H1 (cell line): ENCODE measurements around the gene TP53I11. TPM values are rescaled to one million over a fixed set of nuclear protein-coding genes. Genes with fewer than 3 reads are reported as not detected.

ENCODE experiments used
- CTCF ChIA-PET: fragments of 300-600 bp; sonication (Branson Sonifier 250); formaldehyde crosslinking; loops from one replicate; lab custom pipeline; 2021; ENCODE audit not compliant: partially characterized antibody; lab: Charles Lee
- POLR2A ChIA-PET: fragments of 300-600 bp; sonication (Branson Sonifier 250); formaldehyde crosslinking; loops from one replicate; lab custom pipeline; 2021; ENCODE audit warnings: inconsistent platforms; ENCODE audit not compliant: partially characterized antibody; lab: Charles Lee
- DNase-seq, 2 experiments: peaks; one replicate each; pipeline versions ENCODE4 v3.0.0 to v3.0.0-alpha.2; 2010 to 2022; ENCODE audit warnings: low spot score in 2 of 2, low read depth in 1 of 2, mixed read lengths in 1 of 2
- FAIRE-seq: peaks from 2 replicates; lab custom pipeline; 2011; peaks lifted over from hg19 to GRCh38; lab: Jason Lieb, UNC
- H2AFZ ChIP-seq: 2 replicates; pipeline ENCODE4 v1.8.1; 2012; ENCODE audit warnings: low read length, inconsistent platforms
- H2AK5ac ChIP-seq: 2 replicates; pipeline ENCODE4 v1.6.1; 2013; ENCODE audit warnings: low read depth, low read length
- H2BK120ac ChIP-seq: replicated peaks from 2 replicates; pipeline ENCODE3; 2013; ENCODE audit warnings: low read depth, low read length, inconsistent platforms
- H2BK12ac ChIP-seq: 2 replicates; pipeline ENCODE4 v1.6.1; 2013; ENCODE audit warnings: low read depth, low read length
- H2BK15ac ChIP-seq: 2 replicates; pipeline ENCODE4 v1.6.1; 2013; ENCODE audit warnings: low read length
- H2BK20ac ChIP-seq: 2 replicates; pipeline ENCODE4 v1.6.1; 2013; ENCODE audit warnings: low read length
- H2BK5ac ChIP-seq: 2 replicates; pipeline ENCODE4 v1.6.1; 2013; ENCODE audit warnings: low read depth, low read length
- H3K14ac ChIP-seq: 2 replicates; pipeline ENCODE4 v1.6.1; 2013; ENCODE audit warnings: inconsistent platforms; ENCODE audit not compliant: insufficient read length
- H3K18ac ChIP-seq: 2 replicates; pipeline ENCODE4 v1.6.1; 2013; ENCODE audit warnings: low read length; ENCODE audit errors: extremely low read depth
- H3K23ac ChIP-seq: 2 replicates; pipeline ENCODE4 v1.6.1; 2013; ENCODE audit warnings: inconsistent platforms; ENCODE audit not compliant: insufficient read length
- H3K23me2 ChIP-seq: 2 replicates; pipeline ENCODE4 v1.6.1; 2013; ENCODE audit warnings: low read depth, low read length
- H3K27ac ChIP-seq: 2 replicates; pipeline ENCODE4 v1.6.1; 2011; ENCODE audit warnings: low read depth, low read length, inconsistent platforms
- H3K27me3 ChIP-seq, 4 experiments: replicated peaks in 1 of 4; 1 replicate in 1 of 4; 2 replicates in 3 of 4; pipeline versions ENCODE4 v1.6.1 to v1.8.1; 2011 to 2013; ENCODE audit warnings: low read length in 3 of 4, mild to moderate bottlenecking in 3 of 4, inconsistent platforms in 2 of 4, mixed read lengths in 2 of 4, moderate library complexity in 1 of 4; ENCODE audit not compliant: control insufficient read depth in 3 of 4, insufficient read depth in 3 of 4; ENCODE audit errors: extremely low read depth in 1 of 4
- H3K36me3 ChIP-seq, 4 experiments: 2 replicates each; pipeline versions ENCODE4 v1.6.1 to v1.8.1; 2011 to 2013; ENCODE audit warnings: mild to moderate bottlenecking in 4 of 4, low read length in 3 of 4, moderate library complexity in 2 of 4, control low read depth in 1 of 4, inconsistent platforms in 1 of 4; ENCODE audit not compliant: insufficient read depth in 4 of 4, control insufficient read depth in 2 of 4
- H3K4ac ChIP-seq: replicated peaks from 2 replicates; pipeline ENCODE3; 2013; ENCODE audit warnings: low read length, low read depth, mixed read lengths, inconsistent platforms; ENCODE audit not compliant: insufficient read length
- H3K4me1 ChIP-seq, 4 experiments: replicated peaks in 1 of 4; 1 replicate in 1 of 4; 2 replicates in 3 of 4; pipeline versions ENCODE4 v1.6.1 to v1.8.1; 2011 to 2013; ENCODE audit warnings: low read length in 3 of 4, inconsistent platforms in 2 of 4, mixed read lengths in 1 of 4; ENCODE audit not compliant: insufficient read depth in 4 of 4, control insufficient read depth in 3 of 4
- H3K4me2 ChIP-seq, 2 experiments: 2 replicates each; pipeline versions ENCODE4 v1.6.1 to v1.8.1; 2011 to 2013; ENCODE audit warnings: low read depth in 2 of 2, low read length in 2 of 2, control low read depth in 1 of 2, inconsistent platforms in 1 of 2, mild to moderate bottlenecking in 1 of 2; ENCODE audit not compliant: insufficient read depth in 1 of 2
- H3K4me3 ChIP-seq, 4 experiments: fragments of 200-600, 300-600 bp in 1 of 4; sonication (generic), shearing (Covaris generic), sonication (Bioruptor Twin) in 1 of 4; 2 replicates each; pipeline versions ENCODE4 v1.5.1 to v1.8.1; 2011 to 2016; ENCODE audit warnings: low read length in 4 of 4, low read depth in 3 of 4, control low read depth in 2 of 4, inconsistent platforms in 2 of 4, mild to moderate bottlenecking in 2 of 4, mixed read lengths in 1 of 4, moderate library complexity in 1 of 4; ENCODE audit not compliant: insufficient read depth in 2 of 4; ENCODE audit errors: extremely low read depth in 1 of 4
- H3K56ac ChIP-seq: replicated peaks from 2 replicates; pipeline ENCODE3; 2013; ENCODE audit warnings: low read depth, mild to moderate bottlenecking, mixed read lengths, low read length, inconsistent platforms; ENCODE audit not compliant: insufficient read length
- H3K79me1 ChIP-seq: 2 replicates; pipeline ENCODE4 v1.6.1; 2013; ENCODE audit warnings: low read depth, low read length, control low read depth
- H3K79me2 ChIP-seq, 2 experiments: 2 replicates each; pipeline versions ENCODE4 v1.6.1 to v1.8.1; 2012 to 2013; ENCODE audit warnings: low read length in 2 of 2, mild to moderate bottlenecking in 2 of 2, inconsistent platforms in 1 of 2; ENCODE audit not compliant: insufficient read depth in 2 of 2, control insufficient read depth in 1 of 2
- H3K9ac ChIP-seq, 4 experiments: replicated peaks in 1 of 4; 1 replicate in 1 of 4; 2 replicates in 3 of 4; pipeline versions ENCODE4 v1.6.1 to v1.8.1; 2011 to 2013; ENCODE audit warnings: low read depth in 3 of 4, low read length in 3 of 4, control low read depth in 2 of 4, mild to moderate bottlenecking in 2 of 4, moderate library complexity in 2 of 4, inconsistent platforms in 1 of 4; ENCODE audit errors: extremely low read depth in 1 of 4
- H3K9me3 ChIP-seq, 2 experiments: 2 replicates each; pipeline versions ENCODE4 v1.6.1 to v1.8.1; 2012 to 2013; ENCODE audit warnings: mild to moderate bottlenecking in 2 of 2, moderate library complexity in 2 of 2, control low read depth in 1 of 2, inconsistent platforms in 1 of 2, low read depth in 1 of 2, low read length in 1 of 2, mixed read lengths in 1 of 2; ENCODE audit not compliant: insufficient read depth in 2 of 2
- H4K20me1 ChIP-seq, 2 experiments: replicated peaks in 1 of 2; 2 replicates each; pipeline versions ENCODE3 to v1.8.1; 2011 to 2013; ENCODE audit warnings: inconsistent platforms in 2 of 2, low read length in 2 of 2, mild to moderate bottlenecking in 1 of 2; ENCODE audit not compliant: insufficient read depth in 2 of 2, control insufficient read depth in 1 of 2
- H4K5ac ChIP-seq: 2 replicates; pipeline ENCODE4 v1.6.1; 2013; ENCODE audit warnings: low read length, low read depth, mixed read lengths, inconsistent platforms; ENCODE audit not compliant: insufficient read length
- H4K8ac ChIP-seq: 2 replicates; pipeline ENCODE4 v1.8.0; 2013; ENCODE audit warnings: mild to moderate bottlenecking, moderate library complexity, low read length, inconsistent platforms; ENCODE audit not compliant: insufficient read depth; ENCODE audit errors: extremely low read depth
- H4K91ac ChIP-seq: replicated peaks from 2 replicates; pipeline ENCODE3; 2013; ENCODE audit warnings: low read length, mixed read lengths, inconsistent platforms; ENCODE audit not compliant: insufficient read length
- ATF3 ChIP-seq: IDR thresholded peaks from 2 replicates; pipeline ENCODE4 v1.6.1; 2011; ENCODE audit warnings: low read depth, mild to moderate bottlenecking, low read length; ENCODE audit not compliant: insufficient read depth
- CBX8 ChIP-seq: fragments of 300-800, 300-1000 bp; sonication (generic); IDR thresholded peaks from 2 replicates; pipeline ENCODE4 v1.7.1; 2016; ENCODE audit warnings: low read depth, low read length, borderline replicate concordance
- CTCF ChIP-seq, 3 experiments: IDR thresholded peaks; 1 replicate in 2 of 3; 2 replicates in 1 of 3; pipeline versions ENCODE4 v1.5.1 to v1.6.1; 2011; ENCODE audit warnings: low read length in 3 of 3, mild to moderate bottlenecking in 3 of 3, inconsistent platforms in 2 of 3, low read depth in 1 of 3, moderate library complexity in 1 of 3; ENCODE audit not compliant: insufficient read depth in 1 of 3; ENCODE audit errors: control extremely low read depth in 1 of 3
- GTF2F1 ChIP-seq: IDR thresholded peaks from 2 replicates; pipeline ENCODE4 v1.6.1; 2012; ENCODE audit warnings: low read depth, low read length, improper control_type of control experiment, borderline replicate concordance
- JUN ChIP-seq: IDR thresholded peaks from 2 replicates; pipeline ENCODE4 v1.6.1; 2011; ENCODE audit warnings: low read depth, mild to moderate bottlenecking, improper control_type of control experiment, low read length
- NANOG ChIP-seq: IDR thresholded peaks from 2 replicates; pipeline ENCODE4 v1.6.1; 2011; ENCODE audit warnings: low read length, low read depth, mild to moderate bottlenecking, inconsistent platforms; ENCODE audit not compliant: insufficient read depth, poor library complexity, severe bottlenecking
- RBBP5 ChIP-seq: IDR thresholded peaks from 2 replicates; pipeline ENCODE4 v1.7.1; 2012; ENCODE audit warnings: low read depth, mild to moderate bottlenecking, inconsistent platforms, low read length, moderate library complexity, borderline replicate concordance
- SAP30 ChIP-seq: fragments of 300-600 bp; sonication (generic); IDR thresholded peaks from 2 replicates; pipeline ENCODE4 v1.7.1; 2012; ENCODE audit warnings: low read length, moderate library complexity, mild to moderate bottlenecking, inconsistent platforms; ENCODE audit not compliant: insufficient read depth, insufficient replicate concordance
- SIRT6 ChIP-seq: IDR thresholded peaks from one replicate; pipeline ENCODE4 v1.7.1; 2012; ENCODE audit warnings: low read length, inconsistent platforms
- SUZ12 ChIP-seq: fragments of 200-600 bp; sonication (generic); IDR thresholded peaks from 2 replicates; pipeline ENCODE4 v1.6.1; 2012; ENCODE audit warnings: mild to moderate bottlenecking, inconsistent platforms, low read length, moderate library complexity, mixed read lengths
- WGBS, 2 experiments: shearing (Covaris generic) in 1 of 2; methylation state at CpG; one replicate each; pipeline versions ENCODE4 v1.1.6 to v1.1.7; 2013 to 2015; ENCODE audit warnings: low lambda C conversion rate in 2 of 2, mixed read lengths in 2 of 2, inconsistent platforms in 1 of 2, low coverage in 1 of 2, missing lambda C conversion rate in 1 of 2; ENCODE audit not compliant: insufficient replicate concordance in 2 of 2, insufficient coverage in 1 of 2, insufficient read length in 1 of 2; ENCODE audit errors: extremely low coverage in 1 of 2, missing lambda C conversion rate in 1 of 2; 5-methylcytosine and 5-hydroxymethylcytosine counted together
- polyA plus RNA-seq, 7 experiments: library from polyadenylated mRNA; depleted of rRNA in 3 of 7; stranded (reverse) in 5 of 7; unstranded in 2 of 7; fragments of >200 nt in 5 of 7; fragments of 200-250 nt in 2 of 7; gene quantifications; 1 replicate in 5 of 7; 2 replicates in 1 of 7; 4 replicates in 1 of 7; pipeline versions ENCODE4 v1.2.1 to v1.2.3, GENCODE V29; 2011 to 2013; ENCODE audit warnings: missing spikeins in 2 of 7, mixed read lengths in 2 of 7
- total RNA-seq: library from RNA; stranded (reverse); fragmentation: NEBNext Ultra II Directional; extraction: Animal tissue kit (Norgen Biotek cat#: 25700); gene quantifications from 2 replicates; pipeline ENCODE4 v1.2.1, GENCODE V29; 2021

Gene TP53I11
- total and polyA plus RNA-seq, 2 of the 8 experiments (the other 6 are each of a cell fraction or from before 2014, with no cell fraction given), result 34.0 to 46.3 TPM

GRCh38 chr11:44917741-44918140 is 32.9 kb downstream of the TP53I11 start:
- 92% methylated on average over 4 of the region's 4 CpGs; no CpG with 5 or more reads in 1 of the 2 experiments for WGBS, 2 experiments
- no peak overlapping the region for H4K5ac ChIP-seq
- H3K14ac ChIP-seq, result no peak overlapping the region
- DNase-seq (no peak), FAIRE-seq (no peak)
- no peak overlapping the region for H3K4me3 ChIP-seq
- H2BK20ac ChIP-seq, result no peak overlapping the region
- no peaks in the 10 kb centered on the region; a peak in 1 of 7 replicates for H3K27me3 ChIP-seq
- H3K4ac ChIP-seq, result no peak overlapping the region
- H3K79me2 ChIP-seq, result 0 out of 4 replicates have a peak, but pooled peaks cover 0 to under 1% of the 10 kb centered on the region in 2 experiments
- H2BK15ac ChIP-seq, result no peak overlapping the region
- H2BK12ac ChIP-seq, result no peak overlapping the region
- no peaks in the 10 kb centered on the region for H3K36me3 ChIP-seq
- H2AFZ ChIP-seq, result no peak overlapping the region
- no peaks in the 10 kb centered on the region for H4K20me1 ChIP-seq
- H3K9ac ChIP-seq, result no peak overlapping the region
- H3K9me3 ChIP-seq, result no peaks in the 10 kb centered on the region
- H4K91ac ChIP-seq, result no peak overlapping the region
- no peak overlapping the region for H3K27ac ChIP-seq
- no peaks in the 10 kb centered on the region for H3K79me1 ChIP-seq
- ChIA-PET POLR2A (interaction anchor here (2.9 kb wide), 1 partner anchor 14 kb away, joined by 6 read pairs; no protein-coding TSS in a partner anchor), CTCF (interaction anchor here (5.7 kb wide), 1 partner anchor 186 kb away, joined by 26 read pairs; no protein-coding TSS in a partner anchor)
- no peak overlapping the region for H4K8ac ChIP-seq
- H2BK120ac ChIP-seq, result no peak overlapping the region
- no peak overlapping the region for H2AK5ac ChIP-seq
- H3K23me2 ChIP-seq, result no peaks in the 10 kb centered on the region
- H3K56ac ChIP-seq, result no peak overlapping the region
- H3K4me1 ChIP-seq, result peaks cover 0 to 10% (median 0%) of the 10 kb centered on the region in 4 experiments; a peak in 2 of 7 replicates
- H2BK5ac ChIP-seq, result no peak overlapping the region
- no peak overlapping the region for H3K4me2 ChIP-seq
- H3K23ac ChIP-seq, result no peak overlapping the region
- no peak overlapping the region for H3K18ac ChIP-seq
- TF ChIP-seq RBBP5 (no peak), ATF3 (no peak), JUN (no peak), SAP30 (no peak), CBX8 (no peak), SIRT6 (no peak), NANOG (no peak), SUZ12 (no peak), GTF2F1 (no peak), CTCF (IDR thresholded peaks at IDR 0.05; ENCODE audit: control extremely low read depth in 1 of 3, insufficient read depth in 1 of 3, low read depth in 1 of 3, low read length in 3 of 3) (no peak)
